Aorta (tissue), 5 donors: Measurements from ENCODE around the gene CDK10. TPM values are rescaled to one million over a fixed set of nuclear protein-coding genes. Genes with fewer than 3 reads are reported as not detected.
A peak's percentile ranks its signal among the peaks of the same experiment; 100 is the strongest.

ENCODE experiments used
- ATAC-seq: fragments of 200-7000 bp; cut with Tn5 transposase; one replicate; pipeline ENCODE4 v1.9.1; 2022; ENCODE audit warnings: moderate library complexity; ENCODE audit not compliant: low FRiP score
- DNase-seq, 2 donors: peaks; one replicate each; pipeline ENCODE4 v3.0.0-alpha.2; 2020
- H3K27ac ChIP-seq, 2 donors: one replicate each; pipeline ENCODE4 v1.5.1; 2013; ENCODE audit warnings: low read length in 2 of 2, mild to moderate bottlenecking in 2 of 2, moderate library complexity in 2 of 2, control low read depth in 1 of 2, inconsistent platforms in 1 of 2, low read depth in 1 of 2
- H3K27me3 ChIP-seq, 2 donors: one replicate each; pipeline ENCODE4 v1.6.1; 2013; ENCODE audit warnings: control low read depth in 1 of 2, low read length in 1 of 2, mild to moderate bottlenecking in 1 of 2, moderate library complexity in 1 of 2; ENCODE audit not compliant: insufficient read depth in 2 of 2, control insufficient read depth in 1 of 2
- H3K36me3 ChIP-seq, 2 donors: one replicate each; pipeline ENCODE4 v1.6.1; 2013; ENCODE audit warnings: control low read depth in 1 of 2, low read length in 1 of 2, mild to moderate bottlenecking in 1 of 2; ENCODE audit not compliant: insufficient read depth in 2 of 2, control insufficient read depth in 1 of 2
- H3K4me1 ChIP-seq, 2 donors: one replicate each; pipeline ENCODE4 v1.6.1; 2013; ENCODE audit warnings: low read length in 2 of 2, control low read depth in 1 of 2, mild to moderate bottlenecking in 1 of 2, moderate library complexity in 1 of 2; ENCODE audit not compliant: insufficient read depth in 2 of 2, control insufficient read depth in 1 of 2
- H3K4me3 ChIP-seq, 2 donors: one replicate each; pipeline ENCODE4 v1.5.1; 2013; ENCODE audit warnings: low read length in 2 of 2, control low read depth in 1 of 2, mild to moderate bottlenecking in 1 of 2
- H3K9me3 ChIP-seq: one replicate; pipeline ENCODE4 v1.6.1; 2013; ENCODE audit warnings: mild to moderate bottlenecking, low read length; ENCODE audit not compliant: control insufficient read depth
- WGBS, 2 donors: extraction: QIAGEN DNeasy Blood & Tissue Kit; methylation state at CpG; one replicate each; pipeline ENCODE4 v1.1.7; 2013; 5-methylcytosine and 5-hydroxymethylcytosine counted together
- intact Hi-C, 2 donors: fragments of 100-400 bp; cut with DNase I; formaldehyde crosslinking; loops; one replicate each; pipeline versions ENCODE4 v1.14.2 to v1.15.0; 2022
- polyA plus RNA-seq, 2 donors: library from polyadenylated mRNA; stranded (reverse); fragments of 200-250 nt; gene quantifications; one replicate each; pipeline ENCODE4 v1.2.3, GENCODE V29; 2013
- total RNA-seq, 2 donors: library from RNA; stranded (reverse); fragmentation: NEBNext Ultra II Directional; extraction: Animal tissue kit (Norgen Biotek cat#: 25700); gene quantifications; one replicate each; pipeline ENCODE4 v1.2.1, GENCODE V29; 2021
- donor health status: healthy with polysubstance abuse.
- donor health status: Bipolar disorder and iron deficiency.
- donor health status: DM: no; HTN: no; CAD: no.
- donor health status: DM: no; HTN: no; CAD: no.
- donor health status: DM: yes; HTN: yes; CAD: no.

The CDK10 gene
- total and polyA plus RNA-seq, 4 donors, result 24.7 to 134 (median 50.5) TPM

DNA sequence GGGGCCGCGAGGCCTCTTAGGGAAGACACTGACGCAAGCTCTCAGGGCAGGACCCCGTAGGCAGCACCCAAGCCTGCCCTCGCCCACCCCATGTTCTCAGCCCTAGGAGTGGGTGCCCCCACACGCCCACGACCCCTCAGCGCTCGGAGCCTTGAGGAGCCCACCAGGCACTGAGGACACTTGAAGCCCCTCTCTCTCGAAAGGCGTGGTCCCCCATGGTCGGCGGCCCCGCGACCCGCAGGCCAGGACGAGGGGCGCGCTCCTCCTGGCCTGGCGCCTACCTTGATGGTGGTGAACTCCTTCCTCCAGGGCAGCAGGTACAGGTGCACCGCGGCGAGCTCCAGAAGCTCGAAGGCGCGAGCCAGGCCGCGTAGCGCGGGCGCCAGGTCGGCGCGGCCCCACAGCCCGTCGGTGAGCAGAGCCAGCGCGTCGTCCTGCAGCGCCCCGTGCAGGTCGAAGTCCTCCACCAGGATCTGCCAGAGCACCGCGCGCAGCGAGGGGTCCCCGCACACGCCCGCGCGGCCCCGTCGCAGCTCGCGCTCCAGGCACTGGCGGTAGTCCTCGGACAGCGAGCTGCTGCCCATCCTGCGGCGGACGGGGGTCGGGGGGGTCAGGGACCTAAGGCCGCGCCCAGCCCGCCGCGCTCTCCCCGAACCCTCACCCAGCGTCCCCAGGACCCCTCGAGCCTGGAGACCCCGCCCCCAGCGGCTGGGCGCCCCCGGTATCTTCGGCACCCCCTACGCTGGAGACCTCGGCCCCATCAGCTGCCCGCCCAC is 14.3 kb downstream of the CDK10 start:
- 1 to 2% methylated on average over 60 to 78 of the region's 78 CpGs for WGBS, 2 donors
- H3K27me3 ChIP-seq, result no peaks in the 10 kb centered on the region
- DNase-seq (peak in 1 of 2 donors; percentile 69), ATAC-seq (peak; percentile 40)
- peak overlapping the region; percentile 44 to 66 for H3K4me3 ChIP-seq
- intact Hi-C loops, result loop anchor here (2.0 to 5.0 kb wide), 4 partner anchors 20 to 171 kb away; partner anchors contain the start of genes CHMP1A (in 1 of the 2), SPATA33 (in 1 of the 2), TCF25 (in 1 of the 2) and VPS9D1 (in 1 of the 2)
- H3K9me3 ChIP-seq, result no peaks in the 10 kb centered on the region
- peak overlapping the region in 1 of 2 donors; percentile 20 for H3K27ac ChIP-seq
- no peaks in the 10 kb centered on the region for H3K4me1 ChIP-seq
- no peaks in the 10 kb centered on the region for H3K36me3 ChIP-seq

DNA sequence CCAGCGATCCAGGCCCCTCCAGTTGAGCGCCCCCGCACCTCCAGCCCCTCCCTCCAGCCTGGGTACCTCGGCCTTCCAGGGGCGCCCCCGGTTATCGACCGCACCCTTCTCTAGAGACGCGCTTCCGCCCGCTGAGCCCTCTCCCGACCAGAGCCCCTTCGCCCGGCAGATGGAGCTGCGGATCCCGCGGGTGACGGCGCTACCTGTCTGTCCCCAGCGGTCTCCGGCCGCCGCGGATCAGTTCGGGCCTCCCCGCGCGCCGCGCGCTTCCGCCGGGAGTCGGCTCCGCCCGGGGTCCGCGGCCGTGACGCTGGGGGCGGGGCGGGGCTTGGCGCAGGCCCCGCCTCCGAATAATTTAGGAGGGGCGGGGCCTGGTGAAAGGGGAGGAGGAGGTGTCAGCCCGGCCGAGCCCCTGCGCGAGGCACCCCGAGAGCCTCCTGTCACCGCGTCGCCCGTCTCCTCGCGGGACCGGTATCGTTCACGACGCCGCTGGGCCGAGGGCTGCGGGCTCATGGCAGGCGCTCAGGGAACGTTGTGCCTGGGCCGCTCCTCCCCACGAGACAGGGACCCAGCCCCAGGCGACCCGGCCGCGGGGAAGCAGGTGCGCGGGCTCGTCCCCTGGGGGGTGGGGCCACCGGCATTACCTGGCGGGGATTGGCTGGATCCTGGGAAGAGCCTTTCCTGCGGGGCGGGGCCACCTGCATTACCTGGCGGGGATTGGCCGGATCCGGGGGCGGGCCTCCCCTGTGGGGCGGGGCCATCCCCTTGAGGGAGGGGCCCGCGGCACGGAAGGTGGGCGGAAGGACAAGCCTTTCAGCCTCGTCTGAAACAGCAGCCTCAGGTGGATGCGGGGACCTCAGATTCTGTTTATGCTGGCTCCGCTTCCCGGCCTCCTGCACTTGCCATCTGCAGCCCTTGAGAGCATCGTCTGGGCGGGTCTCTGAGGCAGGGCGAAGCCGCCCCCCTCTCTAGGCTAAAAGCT is 15.2 kb downstream of the CDK10 start, which contains the start of gene SPATA2L:
Gene SPATA2L, minus strand, starts transcription at position 281 of the 982 bp plus-strand sequence. CDS start 473 bp downstream, outside the sequence.
- no peaks in the 10 kb centered on the region for H3K4me1 ChIP-seq
- no peaks in the 10 kb centered on the region for H3K36me3 ChIP-seq
- 1 to 2% methylated on average over 69 to 97 of the region's 97 CpGs for WGBS, 2 donors
- DNase-seq (peak; percentile 89 to 93), ATAC-seq (peak; percentile 85)
- intact Hi-C loops, result loop anchor here (2.0 to 5.0 kb wide), 4 partner anchors 19 to 171 kb away; partner anchors contain the start of genes CHMP1A (in 1 of the 2), SPATA33 (in 1 of the 2), TCF25 (in 1 of the 2) and VPS9D1 (in 1 of the 2)
- peak within 1 kb of the TSS; percentile 44 to 66 for H3K4me3 ChIP-seq
- peak within 1 kb of the TSS in 1 of 2 donors; percentile 20 for H3K27ac ChIP-seq
- H3K9me3 ChIP-seq, result no peaks in the 10 kb centered on the region
- no peaks in the 10 kb centered on the region for H3K27me3 ChIP-seq

DNA sequence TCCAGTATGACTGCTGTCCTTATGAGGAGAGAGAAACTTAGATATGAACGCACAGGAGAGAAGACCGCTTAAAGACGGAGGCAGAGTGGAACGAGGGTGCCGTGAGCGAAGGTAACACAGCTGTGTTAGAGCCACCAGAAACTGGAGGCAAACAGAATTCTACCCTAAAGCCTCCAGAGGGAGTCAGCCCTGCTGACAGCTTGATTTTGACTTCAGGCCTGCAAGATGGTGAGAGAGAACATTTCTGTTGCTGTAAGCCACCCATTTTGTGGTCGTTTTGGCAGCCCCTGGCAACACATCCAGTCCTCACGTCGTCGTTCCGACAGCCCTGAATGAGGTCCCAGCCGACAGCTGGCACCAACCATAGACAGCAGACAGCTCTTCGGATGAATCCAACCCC is 17.8 kb downstream of the CDK10 start:
- DNase-seq, result no peak
- no peak for ATAC-seq
- Histone ChIP-seq H3K4me3 (no peak overlapping the region), H3K9me3 (no peaks in the 10 kb centered on the region), H3K27ac (no peak overlapping the region), H3K36me3 (no peaks in the 10 kb centered on the region), H3K27me3 (no peaks in the 10 kb centered on the region), H3K4me1 (no peaks in the 10 kb centered on the region)
- intact Hi-C loops, result loop anchor here (5.0 kb wide), 3 partner anchors 47 to 168 kb away; partner anchors contain the start of genes CHMP1A (in 1 of the 2), SPATA33 (in 1 of the 2) and TCF25 (in 1 of the 2)
- WGBS, 2 donors, result 64 to 68% methylated on average over 13 of the region's 13 CpGs

DNA sequence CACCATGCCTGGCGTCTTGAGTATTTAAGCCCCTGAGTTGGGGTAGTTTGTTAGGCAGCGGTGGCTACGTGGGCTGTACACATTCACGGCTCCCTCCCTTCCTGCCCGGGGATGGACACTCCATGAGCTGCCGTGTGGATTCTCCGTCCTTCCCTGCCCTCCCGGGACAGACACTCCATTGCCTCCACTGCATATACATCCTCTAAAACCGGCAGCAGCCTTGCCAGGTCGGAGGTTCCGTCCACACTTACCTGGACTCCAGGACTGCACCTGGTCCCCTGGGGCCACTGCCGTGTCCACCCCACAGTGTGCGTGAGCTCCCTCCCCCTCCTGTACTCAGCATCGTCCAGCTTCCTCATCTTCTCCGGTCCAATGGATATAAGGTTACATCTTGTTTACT is 18.5 kb downstream of the CDK10 start:
- no peaks in the 10 kb centered on the region for H3K27me3 ChIP-seq
- H3K9me3 ChIP-seq, result no peaks in the 10 kb centered on the region
- H3K4me1 ChIP-seq, result no peaks in the 10 kb centered on the region
- DNase-seq, result no peak
- intact Hi-C loops, result loop anchor here in 1 of 2 donors (5.0 kb wide), 1 partner anchor 87 kb away; no protein-coding TSS in a partner anchor
- no peaks in the 10 kb centered on the region for H3K36me3 ChIP-seq
- no peak overlapping the region for H3K27ac ChIP-seq
- ATAC-seq, result no peak
- no peak overlapping the region for H3K4me3 ChIP-seq
- 75% methylated on average over 15 of the region's 15 CpGs for WGBS, 2 donors

DNA sequence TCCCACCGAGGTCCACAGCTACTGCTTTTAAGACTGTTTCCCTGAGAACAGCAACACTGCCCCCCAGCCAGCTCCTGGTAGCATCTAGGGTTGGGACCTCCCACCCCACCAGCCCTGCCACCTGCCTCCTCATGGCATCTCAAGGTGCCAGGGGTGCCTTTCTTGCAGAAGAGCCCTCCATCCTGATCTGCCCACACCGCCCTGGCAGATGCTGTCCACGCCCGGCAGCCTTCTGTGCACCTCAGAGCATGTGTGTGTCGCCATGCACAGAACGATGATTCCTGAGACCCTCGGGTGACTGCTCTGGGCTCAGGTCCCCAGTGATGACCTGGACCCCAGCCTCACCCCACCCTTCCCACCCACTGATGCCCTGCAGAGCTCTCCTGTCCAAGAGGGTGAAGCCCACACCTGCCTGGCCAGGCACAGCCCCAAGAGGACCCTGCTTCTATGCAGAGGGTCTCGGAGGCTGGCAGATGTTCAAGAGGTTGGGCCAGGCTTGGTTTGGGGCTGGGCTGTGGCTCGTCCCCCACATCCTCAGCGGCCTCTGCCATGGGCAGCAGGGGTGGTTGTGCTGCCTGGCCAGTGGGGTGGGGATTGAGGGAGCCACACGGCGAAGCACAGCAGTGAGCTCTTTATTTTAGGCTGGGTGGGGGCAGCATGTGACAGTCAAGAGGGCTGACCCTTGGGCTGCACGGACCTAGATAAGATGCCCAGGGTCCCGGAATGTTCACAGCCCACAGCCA is 20.2 kb downstream of the CDK10 start:
- Histone ChIP-seq H3K4me1 (no peaks in the 10 kb centered on the region), H3K27me3 (no peaks in the 10 kb centered on the region), H3K36me3 (no peaks in the 10 kb centered on the region), H3K9me3 (no peaks in the 10 kb centered on the region), H3K4me3 (no peak overlapping the region), H3K27ac (no peak overlapping the region)
- WGBS, 2 donors, result 71 to 76% methylated on average over 14 of the region's 14 CpGs
- no peak for ATAC-seq
- intact Hi-C loops, result loop anchor here in 1 of 2 donors (5.0 kb wide), 1 partner anchor 86 kb away; no protein-coding TSS in a partner anchor
- DNase-seq, result peak in 1 of 2 donors; percentile 41

DNA sequence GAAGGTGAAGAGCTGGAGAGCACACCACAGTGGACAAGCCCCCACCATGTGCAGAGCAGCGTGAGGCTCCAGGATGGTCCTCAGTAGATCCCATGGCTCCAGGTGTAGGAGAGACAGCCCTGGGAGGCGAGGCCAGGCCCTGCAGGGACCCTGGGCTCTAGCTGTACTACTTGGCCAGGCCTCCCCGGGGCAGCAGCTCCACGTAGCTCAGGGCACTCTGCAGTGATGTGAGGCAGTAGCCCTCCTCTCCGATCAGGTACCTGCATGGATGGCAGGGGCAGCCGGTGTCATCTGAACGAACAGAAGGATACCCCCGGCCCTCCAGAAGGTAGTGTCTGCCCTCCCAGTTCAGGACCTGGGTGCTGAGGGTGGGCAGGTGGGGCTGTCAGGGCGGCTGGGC is 21.2 kb downstream of the CDK10 start:
- no peak for ATAC-seq
- 88 to 90% methylated on average over 9 of the region's 9 CpGs for WGBS, 2 donors

GRCh38 chr16:89708481-89708931 is 22.0 kb downstream of the CDK10 start:
- WGBS, 2 donors, result 90 to 92% methylated on average over 18 to 19 of the region's 19 CpGs
- intact Hi-C loops, result loop anchor here in 1 of 2 donors (5.0 kb wide), 1 partner anchor 84 kb away; no protein-coding TSS in a partner anchor

More for the DNA sequence above, 21.2 kb downstream of the CDK10 start:
- no peaks in the 10 kb centered on the region for H3K9me3 ChIP-seq
- no peak for DNase-seq
- H3K4me3 ChIP-seq, result no peak overlapping the region
- intact Hi-C loops, result loop anchor here in 1 of 2 donors (5.0 kb wide), 1 partner anchor 85 kb away; no protein-coding TSS in a partner anchor
- H3K36me3 ChIP-seq, result no peaks in the 10 kb centered on the region
- no peak overlapping the region for H3K27ac ChIP-seq
- H3K4me1 ChIP-seq, result no peaks in the 10 kb centered on the region
- H3K27me3 ChIP-seq, result no peaks in the 10 kb centered on the region

More at GRCh38 chr16:89708481-89708931, 22.0 kb downstream of the CDK10 start:
- DNase-seq, result peak in 1 of 2 donors; percentile 37
- H3K36me3 ChIP-seq, result no peaks in the 10 kb centered on the region
- H3K9me3 ChIP-seq, result no peaks in the 10 kb centered on the region
- H3K4me1 ChIP-seq, result no peaks in the 10 kb centered on the region
- no peak overlapping the region for H3K4me3 ChIP-seq
- no peak for ATAC-seq
- no peak overlapping the region for H3K27ac ChIP-seq
- no peaks in the 10 kb centered on the region for H3K27me3 ChIP-seq
